T-cell (primary cell): ENCODE data around the gene DUSP10. TPM values are rescaled to one million over a fixed set of nuclear protein-coding genes. Genes with fewer than 3 reads are reported as not detected.

Experiments
- ATAC-seq, 4 experiments: fragments of 200-7000 bp in 3 of 4; fragments of 150-1000 bp in 1 of 4; cut with Tn5 transposase; replicated peaks in 1 of 4; 1 replicate in 3 of 4; 2 replicates in 1 of 4; pipeline ENCODE4 v1.10.0; 2021; ENCODE audit warnings: moderate library complexity in 3 of 4, mild to moderate bottlenecking in 2 of 4, moderate number of reproducible peaks in 1 of 4
- CTCF ChIA-PET, 2 donors: fragments of 300-600 bp; sonication (Branson Sonifier 250); formaldehyde crosslinking; loops; one replicate each; lab custom pipeline; 2022; ENCODE audit warnings: antibody characterized with exemption in 2 of 2; lab: Charles Lee
- POLR2A ChIA-PET, 2 donors: fragments of 300-600 bp; sonication (Branson Sonifier 250); formaldehyde crosslinking; loops; one replicate each; lab custom pipeline; 2022; ENCODE audit warnings: antibody characterized with exemption in 2 of 2; lab: Charles Lee
- DNase-seq, 35 experiments: peaks; one replicate each; pipeline versions ENCODE4 v3.0.0 to v3.0.0-alpha.2; 2013 to 2023
- H3K27ac ChIP-seq: one replicate; pipeline ENCODE4 v1.5.1; 2013; ENCODE audit warnings: low read length
- H3K27me3 ChIP-seq, 2 experiments: replicated peaks in 1 of 2; 1 replicate in 1 of 2; 2 replicates in 1 of 2; pipeline versions ENCODE4 v1.6.1 to v1.7.0; 2013; ENCODE audit warnings: low read length in 1 of 2, mixed read lengths in 1 of 2; ENCODE audit not compliant: control insufficient read depth in 2 of 2, insufficient read depth in 2 of 2; ENCODE audit errors: extremely low read depth in 1 of 2
- H3K36me3 ChIP-seq, 2 donors: 1 replicate in 1 of 2; 2 replicates in 1 of 2; pipeline versions ENCODE4 v1.6.1 to v1.7.0; 2013; ENCODE audit warnings: low read length in 1 of 2; ENCODE audit not compliant: control insufficient read depth in 2 of 2, insufficient read depth in 1 of 2; ENCODE audit errors: extremely low read depth in 1 of 2
- H3K4me1 ChIP-seq, 2 experiments: 1 replicate in 1 of 2; 2 replicates in 1 of 2; pipeline versions ENCODE4 v1.6.1 to v1.7.0; 2013; ENCODE audit warnings: low read length in 2 of 2, mixed read lengths in 1 of 2; ENCODE audit not compliant: insufficient read depth in 2 of 2, control insufficient read depth in 1 of 2; ENCODE audit errors: extremely low read depth in 1 of 2
- H3K4me3 ChIP-seq, 2 donors: 1 replicate in 1 of 2; 2 replicates in 1 of 2; pipeline versions ENCODE4 v1.5.1 to v1.7.0; 2013; ENCODE audit warnings: mild to moderate bottlenecking in 2 of 2, low read length in 1 of 2, moderate library complexity in 1 of 2; ENCODE audit not compliant: control insufficient read depth in 1 of 2; ENCODE audit errors: extremely low read depth in 1 of 2
- H3K9me3 ChIP-seq: 2 replicates; pipeline ENCODE4 v1.7.0; 2013
- H3K27ac Mint-ChIP-seq, 2 donors: one replicate each; pipeline ENCODE4 v1.8.0; 2020 to 2021; ENCODE audit warnings: mild to moderate bottlenecking in 2 of 2, mixed read lengths in 2 of 2
- H3K27me3 Mint-ChIP-seq, 2 donors: one replicate each; pipeline ENCODE4 v1.8.0; 2021 to 2022; ENCODE audit warnings: mixed read lengths in 2 of 2
- H3K36me3 Mint-ChIP-seq: one replicate; pipeline ENCODE4 v1.8.0; 2021; ENCODE audit warnings: mixed read lengths
- H3K4me1 Mint-ChIP-seq, 3 donors: one replicate each; pipeline ENCODE4 v1.8.0; 2020 to 2022; ENCODE audit warnings: mixed read lengths in 3 of 3, mild to moderate bottlenecking in 1 of 3
- H3K4me3 Mint-ChIP-seq, 3 donors: one replicate each; pipeline ENCODE4 v1.8.0; 2020 to 2022; ENCODE audit warnings: mild to moderate bottlenecking in 3 of 3, mixed read lengths in 3 of 3, moderate library complexity in 3 of 3
- H3K9me3 Mint-ChIP-seq, 3 donors: one replicate each; pipeline ENCODE4 v1.8.0; 2020 to 2022; ENCODE audit warnings: mixed read lengths in 3 of 3
- WGBS: methylation state at CpG from one replicate; pipeline ENCODE4 v1.1.5; 2013; ENCODE audit warnings: missing lambda C conversion rate; ENCODE audit not compliant: insufficient coverage; 5-methylcytosine and 5-hydroxymethylcytosine counted together
- total RNA-seq, 35 experiments: library from RNA in 6 of 35; stranded (reverse) in 6 of 35; fragments of 120-200 nt in 1 of 35; gene quantifications; one replicate each; pipeline versions ENCODE4 v1.2.1 to v1.2.4 and lab custom pipeline; 2013 to 2026

The DUSP10 gene
- total RNA-seq, 5 donors from 2014 or later (not counting 1 experiment from before 2014, with no cell fraction given), result 5.2 to 64.2 (median 6.0) TPM

GRCh38 chr1:221782477-221782876 is 40.6 kb upstream of the DUSP10 start:
- ATAC-seq (no peak), DNase-seq (no peak)
- H3K36me3 ChIP-seq, result no peaks in the 10 kb centered on the region
- Mint-ChIP-seq H3K9me3 (no peaks in the 10 kb centered on the region), H3K36me3 (no peaks in the 10 kb centered on the region), H3K4me3 (no peak overlapping the region), H3K4me1 (peaks cover 57 to 73% (median 61%) of the 10 kb centered on the region in 3 donors), H3K27ac (no peak overlapping the region), H3K27me3 (no peaks in the 10 kb centered on the region)
- peaks cover 47 to 59% of the 10 kb centered on the region in 2 experiments for H3K4me1 ChIP-seq
- no peak overlapping the region for H3K4me3 ChIP-seq
- WGBS, result 67% methylated on average over 1 of the region's 2 CpGs
- no peaks in the 10 kb centered on the region for H3K27me3 ChIP-seq
- no peaks in the 10 kb centered on the region for H3K9me3 ChIP-seq
- no peak overlapping the region for H3K27ac ChIP-seq
- CTCF ChIA-PET, result interaction anchor here in 1 of 2 donors (1.5 to 1.9 kb wide), 2 partner anchors 13 to 26 kb away, joined by 3 to 4 read pairs; no protein-coding TSS in a partner anchor
- POLR2A ChIA-PET, result interaction anchor here in 1 of 2 donors (0.5 kb wide), 1 partner anchor 217 kb away, joined by 3 read pairs; no protein-coding TSS in a partner anchor

GRCh38 chr1:221781102-221781755 is 39.3 kb upstream of the DUSP10 start:
- H3K4me3 ChIP-seq, result no peak overlapping the region
- H3K9me3 ChIP-seq, result no peaks in the 10 kb centered on the region
- H3K4me3 Mint-ChIP-seq, result no peak overlapping the region
- DNase-seq (no peak), ATAC-seq (no peak)
- no peaks in the 10 kb centered on the region for H3K36me3 Mint-ChIP-seq
- no peaks in the 10 kb centered on the region for H3K36me3 ChIP-seq
- no peak overlapping the region for H3K27ac Mint-ChIP-seq
- H3K27me3 Mint-ChIP-seq, result no peaks in the 10 kb centered on the region
- H3K9me3 Mint-ChIP-seq, result no peaks in the 10 kb centered on the region
- ChIA-PET CTCF (interaction anchor here (0.5 to 1.9 kb wide), 3 partner anchors 8 to 22 kb away, joined by 4 read pairs; no protein-coding TSS in a partner anchor), POLR2A (no interaction called here)
- H3K27me3 ChIP-seq, result no peaks in the 10 kb centered on the region
- 100% methylated on average over 1 of the region's 7 CpGs for WGBS
- peaks cover 58 to 70% of the 10 kb centered on the region in 2 experiments for H3K4me1 ChIP-seq
- peaks cover 70 to 86% (median 74%) of the 10 kb centered on the region in 3 donors for H3K4me1 Mint-ChIP-seq
- no peak overlapping the region for H3K27ac ChIP-seq

DNA sequence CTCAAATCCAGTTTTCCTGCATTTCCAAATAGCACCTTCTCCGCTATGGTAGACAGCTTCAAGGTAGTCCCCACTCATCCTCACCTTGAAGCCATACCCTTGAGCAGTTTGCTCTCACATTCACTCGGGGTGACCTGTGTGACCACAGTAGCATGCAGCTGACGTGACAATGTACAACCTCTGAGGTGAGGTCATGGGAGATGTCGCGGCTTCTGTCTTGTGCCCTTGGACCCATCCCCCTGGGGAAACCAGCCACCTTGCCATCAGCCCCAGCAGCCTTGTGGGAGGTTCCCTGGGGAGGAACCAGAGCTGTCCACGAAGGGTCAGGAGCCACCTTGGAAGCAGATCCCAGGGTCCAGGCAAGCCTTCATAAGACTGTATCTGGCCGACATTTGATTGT is 38.3 kb upstream of the DUSP10 start:
- Histone ChIP-seq H3K36me3 (no peaks in the 10 kb centered on the region), H3K9me3 (no peaks in the 10 kb centered on the region), H3K4me3 (no peak overlapping the region), H3K27me3 (no peaks in the 10 kb centered on the region), H3K27ac (no peak overlapping the region), H3K4me1 (peaks cover 58 to 70% of the 10 kb centered on the region in 2 experiments)
- no peak for ATAC-seq
- Mint-ChIP-seq H3K27ac (peak overlapping the region; percentile 45 to 70), H3K27me3 (no peaks in the 10 kb centered on the region), H3K36me3 (no peaks in the 10 kb centered on the region), H3K4me3 (peak overlapping the region in 1 of 3 donors; percentile 60), H3K4me1 (peaks cover 72 to 92% (median 80%) of the 10 kb centered on the region in 3 donors), H3K9me3 (no peaks in the 10 kb centered on the region)
- no peak for DNase-seq
- WGBS, result 94% methylated on average over 4 of the region's 7 CpGs
- POLR2A ChIA-PET, result no interaction called here
- CTCF ChIA-PET, result no interaction called here

DNA sequence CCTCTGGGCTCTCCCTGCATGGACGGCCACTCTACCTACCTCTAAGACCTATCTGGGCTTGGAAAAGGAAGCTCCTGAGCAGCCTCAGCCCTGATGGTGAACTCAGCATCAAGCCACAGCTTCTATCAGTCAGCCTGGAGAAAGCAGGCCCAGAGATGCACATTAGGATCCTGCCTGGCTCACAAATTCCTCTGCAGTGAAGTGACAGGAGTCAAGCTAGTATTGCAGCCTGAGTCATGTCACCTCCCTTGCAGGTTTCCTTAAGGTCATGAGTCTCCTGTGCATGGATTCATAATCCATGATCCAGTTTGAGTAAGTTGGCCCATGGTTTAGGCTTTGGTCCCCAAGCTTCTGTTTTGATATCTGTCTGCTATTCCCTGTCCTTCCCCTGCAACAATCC is 37.9 kb upstream of the DUSP10 start:
- no peaks in the 10 kb centered on the region for H3K27me3 ChIP-seq
- peaks cover 58 to 70% of the 10 kb centered on the region in 2 experiments for H3K4me1 ChIP-seq
- H3K27me3 Mint-ChIP-seq, result no peaks in the 10 kb centered on the region
- WGBS, result 100% methylated on average over 1 of the region's 1 CpG
- H3K4me1 Mint-ChIP-seq, result peaks cover 72 to 90% (median 78%) of the 10 kb centered on the region in 3 donors
- H3K27ac ChIP-seq, result no peak overlapping the region
- H3K9me3 Mint-ChIP-seq, result no peaks in the 10 kb centered on the region
- ChIA-PET POLR2A (interaction anchor here in 1 of 2 donors (2.7 kb wide), 1 partner anchor 50 kb away, joined by 11 read pairs; no protein-coding TSS in a partner anchor), CTCF (no interaction called here)
- H3K4me3 ChIP-seq, result no peak overlapping the region
- H3K36me3 Mint-ChIP-seq, result no peaks in the 10 kb centered on the region
- peak overlapping the region in 1 of 3 donors; percentile 60 for H3K4me3 Mint-ChIP-seq
- H3K27ac Mint-ChIP-seq, result peak overlapping the region; percentile 45 to 90
- no peaks in the 10 kb centered on the region for H3K9me3 ChIP-seq
- no peaks in the 10 kb centered on the region for H3K36me3 ChIP-seq
- no peak for ATAC-seq
- no peak for DNase-seq

DNA sequence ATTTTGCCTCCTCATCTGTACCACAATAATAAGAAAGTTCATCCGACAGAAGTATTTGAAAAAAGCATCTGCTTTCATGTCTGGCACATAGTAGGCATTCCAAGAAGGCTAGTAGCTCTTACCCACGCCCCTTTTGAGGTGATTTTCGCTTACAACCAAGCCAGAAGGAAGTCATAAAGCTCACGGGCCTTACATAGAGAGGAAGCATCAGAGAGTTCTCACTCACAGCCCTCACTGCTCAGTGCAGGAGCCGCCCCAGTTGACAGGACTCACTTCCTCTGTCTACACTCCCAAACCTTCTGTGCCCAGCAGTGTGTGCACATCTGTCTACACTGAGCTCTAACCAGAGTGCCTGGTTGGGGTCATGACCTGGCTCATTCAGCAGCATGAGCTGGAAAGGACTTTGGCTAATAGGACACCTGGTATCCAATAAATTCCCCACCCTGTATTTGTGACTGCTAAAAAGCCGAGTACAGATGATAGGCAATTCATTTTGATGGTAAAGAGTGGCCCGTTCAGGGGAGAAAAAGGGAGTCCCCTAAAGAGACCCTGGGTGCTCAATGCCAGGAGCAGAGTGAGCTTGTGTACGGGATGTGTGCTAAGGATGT is 36.8 kb upstream of the DUSP10 start:
- peak overlapping the region in 2 of 3 donors; percentile 28 to 60 for H3K4me3 Mint-ChIP-seq
- no peaks in the 10 kb centered on the region for H3K36me3 Mint-ChIP-seq
- WGBS, result 28% methylated on average over 8 of the region's 8 CpGs
- peak overlapping the region; percentile 77 for H3K27ac ChIP-seq
- ChIA-PET POLR2A (interaction anchor here (0.6 to 2.7 kb wide), 3 partner anchors 37 to 71 kb away, joined by 3 to 11 read pairs (median 9); partner anchors contain the start of gene DUSP10 (in 1 of the 2)), CTCF (interaction anchor here in 1 of 2 donors (0.9 to 1.9 kb wide), 6 partner anchors 16 to 235 kb away, joined by 3 to 11 read pairs (median 4); partner anchors contain the start of gene DUSP10)
- no peaks in the 10 kb centered on the region for H3K27me3 ChIP-seq
- H3K27me3 Mint-ChIP-seq, result no peaks in the 10 kb centered on the region
- peak overlapping the region; percentile 81 to 90 for H3K27ac Mint-ChIP-seq
- DNase-seq, result peak in 30 of 35 experiments; percentile 13 to 69 (median 32)
- H3K36me3 ChIP-seq, result no peaks in the 10 kb centered on the region
- peaks cover 61 to 79% (median 67%) of the 10 kb centered on the region in 3 donors for H3K4me1 Mint-ChIP-seq
- no peak overlapping the region for H3K4me3 ChIP-seq
- H3K9me3 Mint-ChIP-seq, result no peaks in the 10 kb centered on the region
- H3K9me3 ChIP-seq, result no peaks in the 10 kb centered on the region
- ATAC-seq, result peak; percentile 62 to 79 (median 71)
- peaks cover 50 to 60% of the 10 kb centered on the region in 2 experiments for H3K4me1 ChIP-seq

- Mint-ChIP-seq H3K27ac (peak overlapping the region; percentile 81 to 90), H3K4me3 (peak overlapping the region in 2 of 3 donors; percentile 28 to 60), H3K36me3 (no peaks in the 10 kb centered on the region), H3K4me1 (peaks cover 55 to 74% (median 61%) of the 10 kb centered on the region in 3 donors), H3K27me3 (no peaks in the 10 kb centered on the region), H3K9me3 (no peaks in the 10 kb centered on the region)
- WGBS, result 6% methylated on average over 2 of the region's 3 CpGs
- Histone ChIP-seq H3K4me3 (no peak overlapping the region), H3K9me3 (no peaks in the 10 kb centered on the region), H3K27ac (peak overlapping the region; percentile 77), H3K4me1 (peaks cover 46 to 55% of the 10 kb centered on the region in 2 experiments), H3K27me3 (no peaks in the 10 kb centered on the region), H3K36me3 (no peaks in the 10 kb centered on the region)
- CTCF ChIA-PET, result interaction anchor here in 1 of 2 donors (0.9 to 1.9 kb wide), 7 partner anchors 16 to 235 kb away, joined by 3 to 11 read pairs (median 4); partner anchors contain the start of gene DUSP10
- POLR2A ChIA-PET, result interaction anchor here (0.6 to 2.7 kb wide), 3 partner anchors 36 to 70 kb away, joined by 3 to 11 read pairs (median 9); partner anchors contain the start of gene DUSP10 (in 1 of the 2)
- ATAC-seq (peak; percentile 20 to 30 (median 22)), DNase-seq (peak in 1 of 35 experiments; percentile 49)
Measured at GRCh38 chr1:221778125-221778524, 36.2 kb upstream of the DUSP10 start.
